Esophagus squamous epithelium (tissue), 5 donors: ENCODE results near the gene SHMT2. TPM values are rescaled to one million over a fixed set of nuclear protein-coding genes. Genes with fewer than 3 reads are reported as not detected.
"Not testable (repeated sequence)": the region's sequence is repeated elsewhere in the genome, so short reads cannot be mapped to it uniquely, and the experiment has no call there.

Source experiments
- DNase-seq: peaks from one replicate; lab custom pipeline; 2025; lab: John Stamatoyannopoulos, UW
- H3K27ac ChIP-seq, 4 donors: fragments of 200-600 bp; sonication (generic); one replicate each; pipeline ENCODE4 v1.5.1; 2016 to 2019; ENCODE audit warnings: mild to moderate bottlenecking in 1 of 4
- H3K27me3 ChIP-seq, 4 donors: fragments of 200-600 bp; sonication (generic); 1 replicate in 3 of 4; 2 replicates in 1 of 4; pipeline versions ENCODE4 v1.5.1 to v1.6.0; 2017 to 2021; ENCODE audit warnings: antibody characterized with exemption in 1 of 4
- H3K36me3 ChIP-seq, 3 donors: fragments of 200-600 bp; sonication (generic); one replicate each; pipeline ENCODE4 v1.5.1; 2016 to 2019
- H3K4me1 ChIP-seq, 3 donors: fragments of 200-600 bp; sonication (generic); one replicate each; pipeline ENCODE4 v1.5.1; 2017 to 2019
- H3K4me3 ChIP-seq, 4 donors: fragments of 200-600 bp; sonication (generic); 1 replicate in 3 of 4; 2 replicates in 1 of 4; pipeline ENCODE4 v1.5.1; 2016 to 2019; ENCODE audit warnings: mild to moderate bottlenecking in 2 of 4, moderate library complexity in 1 of 4
- H3K9me3 ChIP-seq, 3 donors: fragments of 200-600 bp; sonication (generic); one replicate each; pipeline ENCODE4 v1.5.1; 2016 to 2019
- CTCF ChIP-seq, 6 experiments: fragments of 450-650 bp in 4 of 6; fragments of 200-600 bp in 2 of 6; sonication (generic) in 2 of 6; IDR thresholded peaks; one replicate each; pipeline ENCODE4 v1.5.1; 2016 to 2019; ENCODE audit warnings: antibody characterized with exemption in 6 of 6, mild to moderate bottlenecking in 4 of 6, moderate library complexity in 4 of 6
- POLR2A ChIP-seq, 4 donors: fragments of 450-650 bp; IDR thresholded peaks; one replicate each; pipeline ENCODE4 v1.6.1; 2017; ENCODE audit warnings: antibody characterized with exemption in 4 of 4, mild to moderate bottlenecking in 4 of 4, moderate library complexity in 3 of 4
- WGBS, 2 donors: methylation state at CpG; one replicate each; pipeline ENCODE4 v1.1.5; 2018; 5-methylcytosine and 5-hydroxymethylcytosine counted together
- intact Hi-C: fragments of 100-400 bp; cut with DNase I; formaldehyde crosslinking; loops from one replicate; pipeline ENCODE4 v1.15.0; 2022
- total RNA-seq, 4 donors: library from RNA; depleted of rRNA; stranded (reverse); fragments of >200 nt; gene quantifications; one replicate each; pipeline ENCODE4 v1.1.0, GENCODE V29; 2016
- donor health status: DM: yes; HTN: yes; CAD: no.

The SHMT2 gene
- total RNA-seq, 4 donors from 2014 or later, result 56.1 to 104 (median 76.6) TPM

- 90% methylated on average over 1 of the region's 1 CpG; no CpG with 5 or more reads in 1 of the 2 donors for WGBS, 2 donors
- Histone ChIP-seq H3K36me3 (peaks cover 5 to 98% (median 13%) of the 10 kb centered on the region in 3 donors), H3K4me1 (no peaks in the 10 kb centered on the region), H3K27me3 (no peaks in the 10 kb centered on the region), H3K9me3 (no peaks in the 10 kb centered on the region), H3K27ac (no peak overlapping the region), H3K4me3 (no peak overlapping the region)
- no peak for TF ChIP-seq POLR2A (IDR thresholded peaks at IDR 0.05)
- TF ChIP-seq CTCF (IDR thresholded peaks at IDR 0.05), result no peak
- DNase-seq, result no peak
- intact Hi-C loops, result no loop called here
Measured at GRCh38 chr12:57270966-57271470, 41.5 kb downstream of the SHMT2 start.

DNA sequence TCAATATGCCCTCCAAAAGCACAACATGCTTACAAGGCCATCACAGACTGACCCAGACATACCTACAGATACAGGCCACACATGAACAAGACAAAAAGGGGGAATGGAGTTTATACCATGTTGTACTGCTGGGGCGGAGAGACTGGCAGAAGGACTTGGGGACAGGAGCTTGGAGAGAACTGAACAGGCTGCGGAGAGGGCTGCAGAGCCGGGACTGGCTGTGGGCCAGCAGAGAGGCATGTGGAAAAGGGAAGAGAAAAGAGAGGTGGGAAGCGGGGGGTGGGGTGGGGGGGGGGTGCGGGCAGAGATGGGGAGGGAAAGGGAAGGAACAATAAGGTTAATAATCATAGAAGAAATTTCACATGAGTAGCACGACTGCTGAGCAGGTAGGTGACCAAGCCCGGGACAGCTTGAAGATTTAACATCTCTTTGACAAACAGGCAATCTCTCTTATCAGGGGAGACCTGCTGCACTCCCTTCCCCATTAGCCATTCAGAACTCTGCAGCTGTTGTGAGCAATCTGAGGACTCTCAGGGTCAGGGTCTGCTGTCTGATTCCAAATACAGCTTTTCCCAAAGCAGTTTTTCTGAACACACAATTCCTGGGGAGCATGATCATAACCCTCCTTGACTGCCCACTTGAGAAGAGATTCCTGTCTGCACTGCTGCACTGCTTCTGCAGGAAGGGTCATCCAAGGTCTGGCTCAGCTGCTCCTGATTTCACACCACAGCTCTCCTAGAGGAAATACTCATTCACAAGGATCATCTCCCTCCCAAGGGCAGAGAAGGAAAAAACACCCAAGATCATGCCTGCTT lies 43.0 kb downstream of the SHMT2 start:
- TF ChIP-seq CTCF (IDR thresholded peaks at IDR 0.05) (no peak), POLR2A (IDR thresholded peaks at IDR 0.05) (no peak)
- Histone ChIP-seq H3K27ac (no peak overlapping the region), H3K4me3 (no peak overlapping the region), H3K36me3 (peaks cover 5 to 98% (median 9%) of the 10 kb centered on the region in 3 donors), H3K4me1 (no peaks in the 10 kb centered on the region), H3K9me3 (no peaks in the 10 kb centered on the region), H3K27me3 (no peaks in the 10 kb centered on the region)
- intact Hi-C loops, result no loop called here
- 84% methylated on average over 7 of the region's 7 CpGs for WGBS, 2 donors
- no peak for DNase-seq

DNA sequence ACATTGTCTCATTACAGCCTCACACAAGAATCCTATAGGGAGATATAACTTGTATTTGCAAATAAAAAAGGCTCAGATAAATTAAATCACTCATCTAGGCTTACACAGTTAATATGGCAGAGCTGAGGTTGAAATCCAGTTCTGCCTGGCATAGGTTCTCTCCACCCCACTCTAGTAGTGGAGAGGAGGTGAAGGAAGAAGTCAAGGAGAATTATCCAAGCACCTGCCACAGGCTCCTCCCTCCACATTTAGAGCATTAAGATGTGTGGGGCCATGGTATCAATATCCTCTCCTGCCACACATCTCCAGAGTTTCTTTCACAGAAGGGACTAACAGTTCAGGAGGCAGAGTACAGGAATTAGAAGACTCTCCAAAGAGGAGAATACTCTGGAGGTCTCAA lies 44.0 kb downstream of the SHMT2 start:
- Histone ChIP-seq H3K27me3 (no peaks in the 10 kb centered on the region), H3K27ac (no peak overlapping the region), H3K36me3 (peaks cover 5 to 98% (median 9%) of the 10 kb centered on the region in 3 donors), H3K4me1 (no peaks in the 10 kb centered on the region), H3K4me3 (no peak overlapping the region), H3K9me3 (no peaks in the 10 kb centered on the region)
- DNase-seq, result no peak
- TF ChIP-seq POLR2A (IDR thresholded peaks at IDR 0.05) (no peak), CTCF (IDR thresholded peaks at IDR 0.05) (no peak)
- intact Hi-C loops, result no loop called here

DNA sequence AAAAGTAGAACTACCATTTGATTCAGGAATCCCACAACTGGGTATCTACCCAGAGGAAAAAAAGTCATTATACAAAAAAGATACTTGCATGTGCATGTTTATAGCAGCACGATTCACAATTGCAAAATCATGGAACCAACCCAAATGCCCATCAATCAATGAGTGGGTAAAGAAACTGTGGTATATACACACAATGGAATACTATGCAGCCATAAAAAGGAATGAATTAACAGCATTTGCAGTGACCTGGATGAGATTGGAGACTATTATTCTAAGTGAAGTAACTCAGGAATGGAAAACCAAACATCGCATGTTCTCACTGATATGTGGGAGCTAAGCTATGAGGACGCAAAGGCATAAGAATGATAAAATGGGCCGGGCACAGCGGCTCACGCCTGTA lies 46.7 kb downstream of the SHMT2 start:
- 85 to 98% methylated on average over 6 of the region's 6 CpGs for WGBS, 2 donors
- H3K27ac ChIP-seq, H3K9me3 ChIP-seq, H3K4me3 ChIP-seq, DNase-seq, intact Hi-C loops, H3K27me3 ChIP-seq: not testable (repeated sequence)
- Histone ChIP-seq H3K36me3 (peaks cover 0 to 98% (median 13%) of the 10 kb centered on the region in 3 donors), H3K4me1 (peaks cover 0 to 14% (median 11%) of the 10 kb centered on the region in 3 donors)

GRCh38 chr12:57276935-57277563 lies 47.5 kb downstream of the SHMT2 start:
- Histone ChIP-seq H3K4me1 (peaks cover 0 to 14% (median 11%) of the 10 kb centered on the region in 3 donors), H3K27ac (no peak overlapping the region), H3K9me3 (no peaks in the 10 kb centered on the region), H3K27me3 (no peaks in the 10 kb centered on the region), H3K4me3 (no peak overlapping the region), H3K36me3 (peaks cover 0 to 98% (median 13%) of the 10 kb centered on the region in 3 donors)
- WGBS, 2 donors, result 55 to 79% methylated on average over 4 of the region's 4 CpGs
- intact Hi-C loops, result no loop called here
- DNase-seq, result no peak
- TF ChIP-seq CTCF (IDR thresholded peaks at IDR 0.05), result peak in 1 of 6 experiments; percentile 19
- no peak for TF ChIP-seq POLR2A (IDR thresholded peaks at IDR 0.05)
